Activated CD8-positive, alpha-beta memory T cell treated with anti-CD3 and anti-CD28 coated beads, Interleukin-2, amount 50 U/mL, for 1 hour (primary cell): ENCODE measurements around the gene OR10G6.
"Not testable (repeated sequence)": the region's sequence is repeated elsewhere in the genome, so short reads cannot be mapped to it uniquely, and the experiment has no call there.

Experiments
- DNase-seq: peaks from one replicate; pipeline ENCODE4 v3.0.0-alpha.2; 2020; ENCODE audit errors: extremely low read depth

Gene OR10G6

GRCh38 chr11:123995119-123995518 lies at the start of gene OR10G6:
Gene OR10G6 (minus strand): TSS chr11:123995161. CDS start chr11:123995161, 0 bp downstream.
- DNase-seq = no peak

GRCh38 chr11:124043420-124043819 lies 48.5 kb upstream of the OR10G6 start:
- DNase-seq = no peak

- no peak for DNase-seq
Observed at GRCh38 chr11:124041254-124041653, 46.3 kb upstream of the OR10G6 start, which contains the start of gene OR10G7. Gene OR10G7 (minus strand): TSS chr11:124041325. CDS start chr11:124039001, 2,324 bp downstream.

- DNase-seq = no peak
Observed at GRCh38 chr11:124039557-124039956, 44.6 kb upstream of the OR10G6 start.

- DNase-seq = no peak
Observed at GRCh38 chr11:124036666-124037065, 41.7 kb upstream of the OR10G6 start.

GRCh38 chr11:124026498-124026897 lies 31.5 kb upstream of the OR10G6 start, which contains the start of gene OR10G8:
Gene OR10G8 (plus strand): TSS chr11:124026798. CDS start chr11:124029623, 2,825 bp downstream.
- DNase-seq = no peak

GRCh38 chr11:124015837-124016236 lies 20.9 kb upstream of the OR10G6 start:
- not testable (repeated sequence) for DNase-seq

- DNase-seq = no peak
Observed at GRCh38 chr11:124012697-124013096, 17.7 kb upstream of the OR10G6 start, which contains the start of gene OR10G4. Gene OR10G4 (plus strand): TSS chr11:124012997. CDS start chr11:124015575, 2,578 bp downstream.

GRCh38 chr11:123979311-123979710 lies 15.7 kb downstream of the OR10G6 start:
- no peak for DNase-seq

GRCh38 chr11:123977731-123978347 lies 17.1 kb downstream of the OR10G6 start, which contains the start of gene OR10S1:
Gene OR10S1 (minus strand): TSS chr11:123977781. CDS start chr11:123977664, 117 bp downstream.
- DNase-seq = no peak

- no peak for DNase-seq
Observed at GRCh38 chr11:123976770-123977560, 18.0 kb downstream of the OR10G6 start.

GRCh38 chr11:123973816-123974215 lies 21.1 kb downstream of the OR10G6 start:
- no peak for DNase-seq

GRCh38 chr11:123956752-123957151 lies 38.2 kb downstream of the OR10G6 start:
- DNase-seq = no peak

- no peak for DNase-seq
Observed at GRCh38 chr11:123945132-123945531, 49.8 kb downstream of the OR10G6 start.
